RWPE2 (cell line): ENCODE measurements around the gene GRIP2.

Experiments used
- ATAC-seq: fragments of 200-7000 bp; cut with Tn5 transposase; 3 replicates; pipeline ENCODE4 v1.9.1; 2021; ENCODE audit warnings: low read depth
- DNase-seq: peaks from one replicate; pipeline ENCODE4 v3.0.0-alpha.2; 2020; ENCODE audit warnings: low spot score
- H3K27ac ChIP-seq: fragments of 450-650 bp; 2 replicates; pipeline ENCODE4 v1.5.1; 2017; ENCODE audit warnings: mild to moderate bottlenecking; ENCODE audit not compliant: poor library complexity, severe bottlenecking
- H3K27me3 ChIP-seq: fragments of 250-450 bp; sonication (Bioruptor Pico); 2 replicates; pipeline ENCODE4 v1.5.1; 2021; ENCODE audit warnings: mild to moderate bottlenecking, moderate library complexity; ENCODE audit not compliant: insufficient read depth, poor library complexity, severe bottlenecking
- H3K36me3 ChIP-seq: fragments of 250-450 bp; sonication (Bioruptor Pico); 2 replicates; pipeline ENCODE4 v1.5.1; 2020; ENCODE audit warnings: low read depth, mild to moderate bottlenecking, moderate library complexity
- H3K4me1 ChIP-seq: fragments of 250-450 bp; sonication (Bioruptor Pico); 2 replicates; pipeline ENCODE4 v1.5.1; 2021; ENCODE audit warnings: mild to moderate bottlenecking, moderate library complexity; ENCODE audit not compliant: insufficient read depth, poor library complexity, severe bottlenecking
- H3K4me3 ChIP-seq: fragments of 250-450 bp; sonication (Bioruptor Pico); 2 replicates; pipeline ENCODE4 v1.5.1; 2021; ENCODE audit warnings: mild to moderate bottlenecking, moderate library complexity; ENCODE audit not compliant: severe bottlenecking
- H3K9me3 ChIP-seq: fragments of 250-450 bp; sonication (Bioruptor Pico); 2 replicates; pipeline ENCODE4 v1.5.1; 2021; ENCODE audit warnings: mild to moderate bottlenecking, moderate library complexity; ENCODE audit not compliant: severe bottlenecking
- TF ChIP-seq, protein P1 (sequence below): fragments of 450-650 bp; IDR thresholded peaks from one replicate; pipeline ENCODE4 v1.5.1; 2017; ENCODE audit warnings: mild to moderate bottlenecking, moderate library complexity; ENCODE audit not compliant: poor library complexity, severe bottlenecking

The GRIP2 gene

DNA sequence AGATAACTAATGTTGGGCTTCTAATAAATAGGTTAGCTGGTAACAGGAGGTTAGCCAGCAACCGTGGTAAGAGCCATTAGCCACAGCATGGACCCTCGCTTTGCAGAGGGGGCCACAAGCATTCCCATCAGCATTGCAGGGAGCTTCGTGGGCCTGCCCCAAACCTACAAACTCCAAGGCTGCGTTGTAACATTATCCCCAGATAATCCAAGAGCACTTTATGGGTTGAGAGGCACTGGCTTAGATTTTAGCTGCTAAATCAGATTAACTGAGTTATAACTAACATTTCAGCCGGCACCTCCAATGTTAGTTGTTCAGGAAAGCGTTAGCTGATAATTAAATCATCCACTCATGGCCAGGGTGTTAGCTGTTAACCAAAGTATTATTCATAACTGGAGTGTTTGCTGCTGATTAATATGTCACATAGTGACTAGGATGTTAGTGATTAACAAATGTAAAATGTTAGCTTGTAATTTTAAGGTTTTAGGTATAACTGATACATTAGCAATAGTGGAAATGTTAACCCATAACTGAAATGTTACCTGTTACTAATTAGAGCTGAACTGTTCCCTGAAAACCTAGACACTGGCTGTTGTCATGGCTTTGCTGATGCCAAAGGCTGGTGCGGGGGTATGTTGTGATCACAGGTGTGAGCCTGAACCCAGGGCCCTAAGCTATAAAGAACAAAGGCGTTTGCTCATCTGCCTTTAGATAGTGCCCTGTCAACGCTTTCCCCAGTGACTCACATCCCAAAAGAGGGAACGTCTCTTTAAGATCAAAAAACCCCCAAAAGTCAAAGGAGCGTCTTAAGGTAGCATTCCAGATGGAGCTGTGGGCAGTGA, 81.5 kb downstream of the GRIP2 start:
- no peak for DNase-seq
- Histone ChIP-seq H3K4me3 (no peak overlapping the region), H3K27ac (no peak overlapping the region), H3K36me3 (no peaks in the 10 kb centered on the region), H3K27me3 (no peaks in the 10 kb centered on the region), H3K9me3 (no peaks in the 10 kb centered on the region), H3K4me1 (no peaks in the 10 kb centered on the region)
- TF ChIP-seq, protein P1, sequence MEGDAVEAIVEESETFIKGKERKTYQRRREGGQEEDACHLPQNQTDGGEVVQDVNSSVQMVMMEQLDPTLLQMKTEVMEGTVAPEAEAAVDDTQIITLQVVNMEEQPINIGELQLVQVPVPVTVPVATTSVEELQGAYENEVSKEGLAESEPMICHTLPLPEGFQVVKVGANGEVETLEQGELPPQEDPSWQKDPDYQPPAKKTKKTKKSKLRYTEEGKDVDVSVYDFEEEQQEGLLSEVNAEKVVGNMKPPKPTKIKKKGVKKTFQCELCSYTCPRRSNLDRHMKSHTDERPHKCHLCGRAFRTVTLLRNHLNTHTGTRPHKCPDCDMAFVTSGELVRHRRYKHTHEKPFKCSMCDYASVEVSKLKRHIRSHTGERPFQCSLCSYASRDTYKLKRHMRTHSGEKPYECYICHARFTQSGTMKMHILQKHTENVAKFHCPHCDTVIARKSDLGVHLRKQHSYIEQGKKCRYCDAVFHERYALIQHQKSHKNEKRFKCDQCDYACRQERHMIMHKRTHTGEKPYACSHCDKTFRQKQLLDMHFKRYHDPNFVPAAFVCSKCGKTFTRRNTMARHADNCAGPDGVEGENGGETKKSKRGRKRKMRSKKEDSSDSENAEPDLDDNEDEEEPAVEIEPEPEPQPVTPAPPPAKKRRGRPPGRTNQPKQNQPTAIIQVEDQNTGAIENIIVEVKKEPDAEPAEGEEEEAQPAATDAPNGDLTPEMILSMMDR, result no peak
- ATAC-seq, result no peak

DNA sequence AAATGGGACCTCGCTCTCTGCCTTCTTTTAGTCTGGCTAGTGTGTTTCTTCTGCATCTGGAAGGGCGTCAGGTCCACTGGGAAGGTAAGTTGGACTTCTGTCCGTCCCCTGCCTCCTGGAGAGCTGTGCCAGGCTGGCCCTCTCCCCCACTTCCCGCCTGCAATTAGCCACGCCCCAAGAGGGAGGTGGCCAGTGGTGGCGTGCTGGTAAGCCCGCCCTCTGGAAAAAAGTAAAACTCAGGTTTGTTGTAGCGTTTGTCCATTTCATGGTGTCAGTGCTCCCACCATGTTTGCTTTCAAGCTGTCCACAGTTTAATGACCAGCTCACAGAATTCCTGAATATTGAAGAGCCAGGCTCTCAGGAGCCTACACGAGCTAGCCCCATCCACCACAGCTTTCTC, 82.1 kb downstream of the GRIP2 start:
- TF ChIP-seq, protein P1, result no peak
- H3K27me3 ChIP-seq, result no peaks in the 10 kb centered on the region
- no peaks in the 10 kb centered on the region for H3K36me3 ChIP-seq
- peaks cover 5% of the 10 kb centered on the region for H3K4me1 ChIP-seq
- ATAC-seq (no peak), DNase-seq (no peak)
- no peak overlapping the region for H3K27ac ChIP-seq
- H3K4me3 ChIP-seq, result no peak overlapping the region
- H3K9me3 ChIP-seq, result no peaks in the 10 kb centered on the region

DNA sequence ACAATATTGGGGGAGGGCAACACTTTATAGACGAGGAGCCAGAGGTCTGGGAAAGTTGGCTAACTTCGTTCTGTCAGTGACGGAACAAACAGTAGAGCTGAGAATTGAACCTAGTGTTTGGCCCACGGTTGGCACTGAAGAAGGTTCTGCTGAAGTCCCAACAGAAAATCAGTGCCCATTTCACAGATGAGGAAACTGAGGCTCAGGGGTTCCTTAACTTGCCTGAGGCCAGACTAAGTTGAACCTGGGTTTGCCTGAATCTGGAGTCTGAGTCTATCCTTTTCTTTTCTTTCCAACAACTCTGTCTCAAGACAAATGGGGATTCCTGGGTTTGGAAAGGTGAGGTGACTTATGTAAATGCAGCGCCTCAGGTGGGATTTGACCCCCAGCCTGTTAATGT, 82.7 kb downstream of the GRIP2 start:
- Histone ChIP-seq H3K27me3 (no peaks in the 10 kb centered on the region), H3K36me3 (no peaks in the 10 kb centered on the region), H3K9me3 (no peaks in the 10 kb centered on the region), H3K27ac (no peak overlapping the region), H3K4me3 (no peak overlapping the region), H3K4me1 (peaks cover 10% of the 10 kb centered on the region)
- DNase-seq (no peak), ATAC-seq (no peak)
- TF ChIP-seq, protein P1, result no peak

DNA sequence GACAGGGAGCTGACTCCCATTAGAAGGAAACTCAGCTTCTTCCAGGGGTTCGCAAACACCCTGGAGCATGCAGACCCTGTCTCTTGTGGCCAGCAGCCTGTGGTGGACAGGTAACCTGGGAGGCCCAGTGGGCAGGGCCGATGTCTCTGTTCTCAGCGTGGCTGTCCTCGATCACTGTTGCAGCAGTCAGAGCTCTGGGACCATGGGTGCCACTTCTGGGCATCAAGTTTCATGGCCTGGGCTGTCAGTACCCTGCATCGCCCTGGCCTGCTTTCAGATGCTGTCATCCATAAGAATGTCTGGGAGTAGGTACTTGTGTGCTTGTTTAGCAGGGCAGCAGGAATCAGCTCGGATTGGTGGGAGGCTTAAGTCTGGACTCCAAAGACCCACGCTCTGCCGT, 83.3 kb downstream of the GRIP2 start:
- ATAC-seq, result no peak
- no peak overlapping the region for H3K4me3 ChIP-seq
- no peak overlapping the region for H3K27ac ChIP-seq
- DNase-seq, result no peak
- H3K27me3 ChIP-seq, result no peaks in the 10 kb centered on the region
- TF ChIP-seq, protein P1, result no peak
- H3K36me3 ChIP-seq, result no peaks in the 10 kb centered on the region
- peaks cover 15% of the 10 kb centered on the region for H3K4me1 ChIP-seq
- no peaks in the 10 kb centered on the region for H3K9me3 ChIP-seq
